HG03139 (cell line): ENCODE data around the gene TIMELESS.
"Not testable (repeated sequence)": the region's sequence is repeated elsewhere in the genome, so short reads cannot be mapped to it uniquely, and the experiment has no call there.

Source experiments
- ATAC-seq: cut with Tn5 transposase; IDR thresholded peaks from one replicate; pipeline ENCODE4 v1.9.1; 2021; ENCODE audit not compliant: unreplicated experiment

Gene TIMELESS, protein sequence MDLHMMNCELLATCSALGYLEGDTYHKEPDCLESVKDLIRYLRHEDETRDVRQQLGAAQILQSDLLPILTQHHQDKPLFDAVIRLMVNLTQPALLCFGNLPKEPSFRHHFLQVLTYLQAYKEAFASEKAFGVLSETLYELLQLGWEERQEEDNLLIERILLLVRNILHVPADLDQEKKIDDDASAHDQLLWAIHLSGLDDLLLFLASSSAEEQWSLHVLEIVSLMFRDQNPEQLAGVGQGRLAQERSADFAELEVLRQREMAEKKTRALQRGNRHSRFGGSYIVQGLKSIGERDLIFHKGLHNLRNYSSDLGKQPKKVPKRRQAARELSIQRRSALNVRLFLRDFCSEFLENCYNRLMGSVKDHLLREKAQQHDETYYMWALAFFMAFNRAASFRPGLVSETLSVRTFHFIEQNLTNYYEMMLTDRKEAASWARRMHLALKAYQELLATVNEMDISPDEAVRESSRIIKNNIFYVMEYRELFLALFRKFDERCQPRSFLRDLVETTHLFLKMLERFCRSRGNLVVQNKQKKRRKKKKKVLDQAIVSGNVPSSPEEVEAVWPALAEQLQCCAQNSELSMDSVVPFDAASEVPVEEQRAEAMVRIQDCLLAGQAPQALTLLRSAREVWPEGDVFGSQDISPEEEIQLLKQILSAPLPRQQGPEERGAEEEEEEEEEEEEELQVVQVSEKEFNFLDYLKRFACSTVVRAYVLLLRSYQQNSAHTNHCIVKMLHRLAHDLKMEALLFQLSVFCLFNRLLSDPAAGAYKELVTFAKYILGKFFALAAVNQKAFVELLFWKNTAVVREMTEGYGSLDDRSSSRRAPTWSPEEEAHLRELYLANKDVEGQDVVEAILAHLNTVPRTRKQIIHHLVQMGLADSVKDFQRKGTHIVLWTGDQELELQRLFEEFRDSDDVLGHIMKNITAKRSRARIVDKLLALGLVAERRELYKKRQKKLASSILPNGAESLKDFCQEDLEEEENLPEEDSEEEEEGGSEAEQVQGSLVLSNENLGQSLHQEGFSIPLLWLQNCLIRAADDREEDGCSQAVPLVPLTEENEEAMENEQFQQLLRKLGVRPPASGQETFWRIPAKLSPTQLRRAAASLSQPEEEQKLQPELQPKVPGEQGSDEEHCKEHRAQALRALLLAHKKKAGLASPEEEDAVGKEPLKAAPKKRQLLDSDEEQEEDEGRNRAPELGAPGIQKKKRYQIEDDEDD

DNA sequence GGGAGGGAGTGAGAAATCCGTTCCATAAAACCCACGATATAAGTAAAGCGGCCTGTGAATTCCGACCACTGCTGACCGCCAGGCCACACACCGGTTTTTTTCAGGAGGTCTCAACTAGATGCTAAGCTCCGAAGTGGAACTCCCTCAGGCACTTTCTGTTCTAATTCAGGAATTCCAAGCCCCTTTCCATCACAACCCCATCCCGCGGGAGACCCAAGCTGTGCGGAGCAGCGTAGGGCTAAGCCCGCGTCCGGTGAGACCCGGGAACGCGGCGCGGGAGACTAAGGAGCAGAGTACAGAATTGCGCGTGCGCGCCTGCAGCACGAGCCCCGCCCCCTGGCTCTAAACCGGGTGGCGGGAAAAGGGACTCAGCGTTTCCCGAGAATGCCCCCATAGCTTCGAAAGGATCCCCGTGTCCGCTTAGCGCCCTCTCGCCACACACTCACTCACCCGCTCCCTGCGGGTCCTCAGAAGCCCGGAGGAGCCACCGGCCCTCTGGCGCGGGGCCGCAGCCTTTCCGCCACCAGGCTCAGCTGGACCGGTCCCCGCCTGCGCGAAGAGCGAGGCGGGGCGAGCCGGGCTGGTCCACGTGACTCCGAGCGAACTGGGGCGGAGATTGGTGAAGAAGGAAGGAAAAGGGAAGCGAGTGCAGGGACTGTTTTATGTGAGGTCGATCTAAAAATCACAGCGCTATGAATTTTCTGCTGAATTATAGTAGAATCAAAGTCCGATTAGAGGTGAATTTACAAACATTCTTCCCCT lies at the start of gene TIMELESS:
Gene TIMELESS (minus strand): TSS at position 567 of the 762 bp plus-strand sequence. CDS start 15,256 bp downstream, outside the sequence.
- peak; percentile 79 for ATAC-seq

GRCh38 chr12:56498126-56498902 lies 49.1 kb upstream of the TIMELESS start:
- ATAC-seq = not testable (repeated sequence)

DNA sequence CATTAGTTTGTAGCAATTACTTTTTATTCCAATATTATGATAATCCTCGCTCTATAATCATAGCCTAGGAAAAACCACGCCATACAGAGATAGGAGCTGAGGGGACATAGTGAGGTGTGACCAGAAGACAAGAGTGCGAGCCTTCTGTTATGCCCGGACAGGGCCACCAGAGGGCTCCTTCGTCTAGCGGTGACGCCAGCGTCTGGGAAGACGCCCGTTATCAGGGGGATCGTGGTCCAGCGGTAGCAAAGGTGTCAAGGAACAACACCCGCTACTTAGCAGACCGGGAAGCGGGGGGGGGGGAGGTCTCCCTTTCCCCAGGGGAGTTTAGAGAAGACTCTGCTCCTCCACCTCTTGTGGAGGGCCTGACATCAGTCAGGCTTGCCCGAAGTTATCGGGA lies 47.5 kb upstream of the TIMELESS start:
- not testable (repeated sequence) for ATAC-seq

DNA sequence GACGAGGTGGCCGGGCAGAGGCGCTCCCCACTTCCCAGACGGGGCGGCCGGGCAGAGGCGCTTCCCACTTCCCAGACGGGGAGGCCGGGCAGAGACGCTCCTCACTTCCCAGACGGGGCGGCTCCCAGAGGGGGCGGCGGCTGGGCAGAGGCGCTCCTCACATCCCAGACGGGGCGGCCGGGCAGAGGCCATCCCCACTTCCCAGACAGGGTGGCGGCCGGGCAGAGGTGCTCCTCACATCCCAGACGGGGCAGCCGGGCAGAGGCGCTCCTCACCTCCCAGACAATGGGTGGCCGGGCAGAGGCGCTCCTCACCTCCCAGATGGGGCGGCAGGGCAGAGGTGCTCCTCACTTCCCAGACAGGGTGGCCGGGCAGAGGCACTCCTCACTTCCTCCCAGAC lies 45.3 kb upstream of the TIMELESS start:
- ATAC-seq = not testable (repeated sequence)

GRCh38 chr12:56494106-56494415 lies 44.8 kb upstream of the TIMELESS start:
- not testable (repeated sequence) for ATAC-seq

DNA sequence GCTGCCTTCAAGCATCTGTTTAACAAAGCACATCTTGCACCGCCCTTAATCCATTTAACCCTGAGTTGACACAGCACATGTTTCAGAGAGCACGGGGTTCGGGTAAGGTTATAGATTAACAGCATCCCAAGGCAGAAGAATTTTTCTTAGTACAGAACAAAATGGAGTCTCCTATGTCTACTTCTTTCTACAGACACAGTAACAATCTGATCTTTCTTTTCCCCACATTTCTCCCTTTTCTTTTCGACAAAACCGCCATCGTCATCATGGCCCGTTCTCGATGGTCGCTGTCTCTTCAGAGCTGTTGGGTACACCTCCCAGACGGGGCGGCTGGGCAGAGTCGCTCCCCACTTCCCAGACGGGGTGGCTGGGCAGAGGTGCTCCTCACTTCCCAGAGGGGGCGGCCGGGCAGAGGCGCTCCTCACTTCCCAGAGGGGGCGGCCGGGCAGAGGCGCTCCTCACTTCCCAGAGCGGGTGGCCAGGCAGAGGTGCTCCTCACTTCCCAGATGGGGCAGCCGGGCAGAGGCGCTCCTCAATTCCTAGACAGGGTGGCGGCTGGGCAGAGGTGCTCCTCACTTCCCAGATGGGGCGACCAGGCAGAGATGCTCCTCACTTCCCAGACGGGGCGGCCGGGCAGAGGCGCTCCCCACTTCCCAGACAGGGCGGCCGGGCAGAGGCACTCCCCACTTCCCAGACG lies 44.3 kb upstream of the TIMELESS start:
- not testable (repeated sequence) for ATAC-seq

DNA sequence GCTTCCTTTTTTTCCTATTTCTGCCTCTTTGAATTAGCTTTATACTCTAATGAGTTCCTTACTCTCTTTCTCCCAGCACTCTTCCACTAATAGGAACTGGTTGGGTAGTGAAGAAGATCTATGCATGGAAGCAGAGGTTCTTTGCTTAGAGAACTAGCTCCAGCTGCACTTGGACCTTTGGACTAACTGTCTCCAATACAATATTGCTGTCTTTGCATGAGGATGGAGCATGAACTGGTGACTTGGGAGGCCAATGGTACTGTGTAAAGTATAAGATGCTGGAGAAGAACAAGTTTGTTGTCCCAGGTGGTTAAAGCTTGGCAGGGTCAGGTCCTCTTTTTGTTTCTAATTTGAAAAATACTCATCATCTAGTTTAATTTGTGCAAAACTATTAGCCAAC lies 41.1 kb upstream of the TIMELESS start:
- ATAC-seq = no peak

DNA sequence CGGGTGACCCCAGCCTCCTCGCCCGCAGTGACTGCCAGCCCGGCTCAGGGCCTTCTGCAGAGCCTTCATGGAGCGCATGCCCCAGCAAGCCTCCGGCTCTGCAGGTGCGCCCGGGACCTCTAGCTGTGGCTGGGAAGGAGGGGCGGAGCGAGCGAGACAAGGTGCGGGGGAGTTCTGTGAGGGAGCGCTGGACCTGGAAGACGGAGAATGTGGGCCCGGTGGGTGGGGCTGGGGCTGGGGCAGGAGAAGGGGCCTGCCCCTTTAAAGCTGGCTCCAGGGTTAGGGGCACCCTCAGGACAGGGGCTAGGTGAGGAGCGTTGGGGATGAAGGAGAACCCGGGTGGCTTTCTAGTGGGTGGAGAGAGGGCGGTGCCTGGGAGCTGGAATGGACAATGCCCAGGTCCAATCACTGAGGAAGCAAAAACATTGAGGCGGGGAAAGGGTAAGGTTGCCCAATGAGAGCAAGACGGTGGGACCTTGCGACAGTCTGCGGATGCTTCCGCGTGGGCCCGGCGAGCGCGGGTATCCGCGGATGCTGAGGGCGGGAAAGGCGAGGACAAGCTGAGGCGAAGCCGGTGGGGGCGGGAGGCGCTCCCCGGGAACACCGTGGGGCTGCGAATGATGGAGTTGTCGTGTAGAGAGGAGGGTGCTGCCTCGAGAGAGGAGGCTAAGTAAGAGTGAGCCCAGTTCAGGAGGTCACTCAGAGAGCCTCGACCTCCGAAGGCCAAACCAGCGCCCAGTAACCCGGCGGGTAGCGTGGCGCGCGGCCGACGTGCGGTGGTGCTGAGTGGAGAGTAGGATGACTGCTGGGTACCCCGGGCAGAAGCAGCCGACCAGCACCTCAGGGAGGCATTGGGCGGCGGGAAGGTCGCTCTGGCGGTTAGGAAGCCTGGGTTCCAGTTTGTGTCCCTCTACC lies 39.1 kb upstream of the TIMELESS start, which contains the start of gene GLS2:
Gene GLS2 (minus strand): TSS at position 121 of the 915 bp plus-strand sequence. CDS start 43 bp downstream, at position 78.
- ATAC-seq = peak; percentile 70

- ATAC-seq = peak; percentile 10
These were observed 38.3 kb upstream of the TIMELESS start for GRCh38 chr12:56487448-56488040.

GRCh38 chr12:56486694-56487093 lies 37.5 kb upstream of the TIMELESS start:
- ATAC-seq = no peak

DNA sequence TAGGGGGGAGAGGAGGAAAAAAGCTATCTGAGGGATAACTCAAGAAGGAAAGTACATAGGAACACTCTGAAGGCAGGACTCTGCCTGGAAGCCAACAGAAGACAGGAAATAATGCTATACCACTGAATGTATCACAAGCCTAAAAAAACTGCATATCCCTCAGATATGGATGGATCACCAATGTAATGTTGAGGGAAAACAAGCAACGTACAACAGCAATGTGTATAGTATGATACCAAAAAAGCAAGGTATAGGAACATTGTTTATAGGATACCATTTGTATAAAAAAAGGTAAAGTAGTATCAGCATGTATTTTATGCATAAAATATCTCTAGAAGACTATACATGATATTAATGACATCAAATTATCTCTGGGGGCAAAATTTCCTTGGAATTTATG lies 35.3 kb upstream of the TIMELESS start:
- no peak for ATAC-seq

- no peak for ATAC-seq
These were observed 30.4 kb upstream of the TIMELESS start for GRCh38 chr12:56479625-56480024.

- no peak for ATAC-seq
These were observed 28.4 kb upstream of the TIMELESS start for GRCh38 chr12:56477521-56478225.

- no peak for ATAC-seq
These were observed 27.8 kb upstream of the TIMELESS start for GRCh38 chr12:56476972-56477432.

DNA sequence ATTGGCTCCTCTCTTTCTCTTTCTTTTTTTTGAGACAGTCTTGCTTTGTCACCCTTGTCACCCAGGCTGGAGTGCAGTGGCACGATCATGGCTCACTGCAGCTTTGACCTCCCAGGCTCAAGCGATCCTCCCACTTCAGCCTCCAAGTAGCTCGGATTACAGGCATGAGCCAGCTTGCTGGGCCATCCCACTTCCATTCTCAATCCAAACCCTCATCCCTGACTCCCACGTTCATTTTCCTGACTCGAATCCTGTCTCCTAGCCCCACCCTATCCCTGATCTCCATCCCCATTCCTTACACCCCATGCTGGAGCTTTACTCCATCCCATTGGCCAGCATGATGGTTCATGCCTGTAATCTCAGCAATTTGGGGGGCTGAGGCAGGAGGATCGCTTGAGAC lies 26.9 kb upstream of the TIMELESS start:
- no peak for ATAC-seq

GRCh38 chr12:56474389-56474788 lies 25.2 kb upstream of the TIMELESS start:
- ATAC-seq = no peak
